Stimulated activated CD8-positive, alpha-beta memory T cell treated with anti-CD3 and anti-CD28 coated beads, Interleukin-4, amount 100 ng/mL, for 48 hours (primary cell): ENCODE data around the gene CEP164.
A peak's percentile ranks its signal among the peaks of the same experiment; 100 is the strongest.

Experiments
- DNase-seq: peaks from one replicate; pipeline ENCODE4 v3.0.0-alpha.2; 2020

CEP164 gene

DNA sequence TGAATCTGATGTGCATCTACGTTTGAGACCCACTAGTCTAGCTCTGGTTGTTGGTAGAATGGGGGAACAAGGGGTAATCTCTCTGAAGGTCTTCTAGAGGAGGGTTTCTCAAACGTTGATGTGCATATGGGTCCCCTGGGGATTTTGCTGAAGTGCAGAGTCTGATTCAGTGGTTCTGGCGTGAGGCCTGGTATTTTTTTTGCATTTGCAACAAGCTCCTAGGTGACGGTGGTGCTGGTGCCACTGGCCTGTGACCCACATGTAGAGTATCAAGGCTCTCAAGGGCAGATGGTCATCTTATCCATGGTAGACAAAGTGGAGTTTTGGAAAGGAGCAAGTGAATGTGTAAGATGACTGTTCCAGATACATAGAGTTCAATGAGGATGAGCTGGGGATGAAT, 97.1 kb downstream of the CEP164 start:
- DNase-seq, result no peak

DNA sequence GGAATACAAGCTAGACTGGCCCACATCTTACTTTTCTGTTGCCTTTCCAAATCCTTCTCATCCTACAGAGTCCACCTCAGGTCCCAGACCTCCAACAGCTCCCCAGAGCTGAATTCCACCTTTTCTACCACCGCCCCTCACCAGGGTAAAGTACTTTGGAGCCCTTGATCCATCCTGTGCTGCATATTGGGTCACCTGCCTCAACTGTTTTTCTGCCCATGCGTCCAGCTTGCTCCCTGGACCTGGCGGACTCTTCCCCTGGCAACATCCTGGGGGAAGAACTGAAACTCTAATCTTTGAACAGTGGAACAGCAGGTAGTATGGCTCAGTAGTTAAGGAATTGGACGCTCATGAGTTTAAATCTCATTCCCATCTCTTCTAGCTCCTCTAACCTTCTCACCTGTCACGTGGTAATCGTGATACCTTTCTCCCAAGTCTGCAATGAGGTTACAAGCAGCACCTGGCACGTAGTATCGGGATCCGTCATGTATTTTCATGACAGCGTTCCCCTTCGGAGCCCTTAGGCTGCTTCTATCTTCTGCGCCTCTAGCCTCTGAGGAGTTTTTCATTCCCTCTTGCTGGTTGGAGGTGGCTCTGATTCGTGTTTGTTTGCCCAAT, 98.1 kb downstream of the CEP164 start:
- no peak for DNase-seq

- peak; percentile 92 for DNase-seq
Measured at GRCh38 chr11:117426297-117426685, 98.6 kb downstream of the CEP164 start.

GRCh38 chr11:117426941-117427340, 99.3 kb downstream of the CEP164 start:
- DNase-seq, result no peak

GRCh38 chr11:117427356-117427874, 99.8 kb downstream of the CEP164 start:
- DNase-seq, result no peak

DNA sequence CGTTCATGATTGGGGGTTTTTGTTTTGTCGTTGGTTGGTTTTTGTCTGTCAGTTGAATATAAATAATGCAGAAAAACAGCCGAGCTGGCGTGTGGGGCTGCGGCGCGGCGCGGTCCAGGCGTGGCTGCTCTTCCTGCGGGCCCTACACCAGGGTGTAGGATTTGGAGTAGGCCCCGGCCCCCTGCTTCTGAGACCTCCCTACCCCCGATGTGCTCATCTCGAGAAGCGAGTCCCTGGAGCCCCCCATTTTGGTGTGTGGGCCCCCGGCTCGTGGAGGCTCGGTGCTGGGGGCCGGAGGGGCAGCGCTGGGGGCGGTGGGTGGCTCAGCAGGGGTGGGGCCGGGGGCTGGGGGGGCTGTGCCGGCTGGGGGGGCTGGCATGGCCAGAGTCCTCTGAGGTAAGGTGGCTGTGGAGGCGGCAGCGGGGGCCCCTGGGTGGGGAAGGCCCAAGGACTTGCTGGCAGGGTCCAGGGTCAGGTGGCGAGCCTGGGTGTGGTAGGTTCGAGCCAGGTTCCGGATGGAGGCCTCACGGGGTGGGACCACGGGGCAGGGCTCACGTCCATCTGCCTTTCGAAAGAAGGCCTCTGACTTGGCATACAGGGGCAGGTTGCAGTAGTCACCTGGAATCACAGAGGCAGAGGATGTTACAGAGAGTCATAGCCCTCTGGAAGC, 100.7 kb downstream of the CEP164 start:
- no peak for DNase-seq

DNA sequence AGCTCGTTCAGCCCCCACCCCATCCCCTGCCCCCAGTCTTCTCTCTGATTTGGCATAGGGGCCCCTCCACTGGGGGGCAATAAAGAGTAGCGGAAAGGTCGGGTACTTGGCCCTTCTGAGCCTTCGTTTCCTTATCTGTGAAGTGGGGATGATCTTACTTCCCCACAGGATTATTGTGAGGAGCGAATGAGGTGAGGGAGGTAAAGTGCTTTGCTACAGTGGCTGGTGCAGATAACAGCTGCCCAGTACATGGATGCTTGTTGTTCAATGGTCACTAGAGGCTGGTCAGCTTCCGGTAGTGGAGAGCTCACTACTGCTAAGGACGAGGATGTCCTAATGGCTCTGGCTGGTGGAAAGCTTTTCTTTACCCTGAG, 101.2 kb downstream of the CEP164 start:
- DNase-seq, result no peak

DNA sequence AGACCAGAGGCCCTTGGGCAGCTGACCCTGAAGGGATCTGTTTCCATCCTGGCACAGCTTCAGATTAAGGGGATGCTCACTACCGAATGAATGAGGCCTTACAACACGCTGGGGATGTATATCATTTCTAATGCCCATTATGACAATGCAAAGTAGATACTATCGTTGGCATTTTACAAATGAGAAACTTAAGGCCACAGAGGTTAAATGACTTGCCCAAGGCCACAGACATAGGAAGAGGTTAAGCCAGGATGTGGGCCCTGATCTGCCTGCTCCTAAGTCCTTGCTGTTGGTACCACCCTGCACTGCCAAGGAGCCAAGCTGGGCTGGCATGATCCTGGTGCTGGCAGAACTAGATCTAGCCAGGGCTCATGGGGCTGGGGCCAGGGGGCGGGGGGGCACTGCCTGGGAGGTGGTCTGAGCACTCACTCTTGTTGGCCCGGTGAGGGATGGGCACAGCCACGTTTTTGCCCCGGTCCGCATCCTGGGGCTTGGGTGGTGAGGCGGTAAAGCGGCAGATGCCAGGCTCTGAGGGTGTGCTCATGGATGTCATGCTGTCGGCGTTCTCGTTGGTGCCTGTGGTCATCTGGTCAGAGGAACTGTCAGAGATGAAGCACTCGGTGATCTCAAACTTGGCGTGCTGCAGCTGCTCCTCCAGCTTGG, 102.8 kb downstream of the CEP164 start:
- DNase-seq, result no peak

DNA sequence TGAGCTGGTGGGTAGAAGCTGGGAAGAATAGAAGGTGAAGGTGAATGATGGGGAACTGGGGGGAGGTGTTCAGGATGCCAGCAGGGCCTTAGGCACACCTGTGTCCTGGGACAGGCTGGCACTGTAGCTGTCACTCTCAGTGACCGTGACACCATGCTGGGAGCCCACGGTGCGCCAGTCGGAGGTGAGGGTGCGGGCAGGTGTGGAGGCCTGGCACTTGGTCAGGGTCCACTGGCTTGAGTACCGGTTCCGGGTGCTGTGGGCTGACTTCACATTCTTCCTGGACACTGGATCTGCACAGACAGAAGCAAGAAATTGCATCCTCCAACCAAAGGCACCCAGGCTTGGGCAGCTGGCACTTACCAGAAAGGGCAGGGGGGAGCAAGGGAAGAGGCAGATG, 103.8 kb downstream of the CEP164 start:
- no peak for DNase-seq

- DNase-seq, result no peak
Measured at GRCh38 chr11:117433717-117434116, 106.1 kb downstream of the CEP164 start.

- no peak for DNase-seq
Measured at GRCh38 chr11:117434481-117434880, 106.8 kb downstream of the CEP164 start.

DNA sequence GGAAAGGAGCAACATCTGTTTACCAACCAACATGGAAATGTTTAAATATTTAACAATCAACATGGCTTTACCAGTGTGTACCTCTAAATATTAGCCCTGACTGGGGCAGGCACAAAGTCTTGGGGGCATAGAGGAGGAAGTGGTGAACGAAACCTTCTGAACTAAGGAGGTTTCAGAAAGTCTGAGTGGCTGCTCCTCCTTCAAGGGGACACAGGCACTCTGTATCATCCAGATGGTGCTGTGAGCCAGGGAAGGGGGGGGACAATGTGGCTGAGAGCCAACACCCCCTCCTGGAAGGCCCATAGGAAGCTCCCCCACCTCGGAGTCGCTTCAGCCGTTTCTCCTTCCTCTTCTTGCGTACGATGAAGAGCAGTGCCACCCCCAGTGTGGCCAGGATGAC, 107.7 kb downstream of the CEP164 start:
- DNase-seq, result no peak

GRCh38 chr11:117437041-117437790, 109.6 kb downstream of the CEP164 start:
- DNase-seq, result no peak

- DNase-seq, result no peak
Measured at GRCh38 chr11:117437791-117438130, 110.1 kb downstream of the CEP164 start.

- peak; percentile 36 for DNase-seq
Measured at GRCh38 chr11:117438371-117439000, 110.8 kb downstream of the CEP164 start.

DNA sequence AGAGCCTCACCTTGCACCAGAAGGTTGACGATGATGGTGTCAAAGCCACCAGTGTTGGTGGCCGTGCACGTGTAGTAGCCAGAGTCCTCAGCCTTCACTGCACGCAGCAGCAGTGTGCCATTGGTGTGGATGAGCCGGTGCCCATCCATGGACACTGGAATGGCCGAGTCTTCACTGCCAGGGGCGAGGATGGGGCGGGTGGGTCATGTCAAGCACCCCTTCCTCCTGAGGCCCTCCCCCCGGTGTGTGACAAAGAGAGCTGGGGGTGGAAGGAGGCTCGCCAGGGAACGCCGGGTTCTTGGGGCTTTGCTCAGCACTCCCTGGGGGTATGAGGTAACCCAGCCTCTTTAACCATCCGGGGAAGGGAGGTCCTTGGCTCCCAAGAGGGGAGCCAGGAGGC, 111.6 kb downstream of the CEP164 start:
- no peak for DNase-seq

DNA sequence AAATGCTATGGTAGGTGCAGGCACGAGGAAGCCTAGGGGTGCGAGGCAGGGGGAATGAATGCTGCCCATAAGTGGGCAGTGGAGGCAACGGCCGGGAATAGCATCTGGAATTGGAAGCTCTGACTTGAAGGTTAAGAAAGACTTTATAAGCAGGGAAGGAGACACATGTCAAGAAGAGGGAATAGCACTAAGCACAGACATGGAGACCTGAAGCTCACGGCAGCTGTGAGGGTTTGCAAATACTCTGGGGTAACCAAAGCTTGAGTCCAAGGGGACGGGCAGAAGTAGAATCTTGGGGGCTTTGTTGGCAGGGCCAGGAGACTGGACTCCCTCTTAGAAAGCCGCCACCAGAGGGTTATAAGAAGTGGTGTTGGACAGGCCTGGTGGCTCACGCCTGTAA, 112.6 kb downstream of the CEP164 start:
- DNase-seq, result no peak

DNA sequence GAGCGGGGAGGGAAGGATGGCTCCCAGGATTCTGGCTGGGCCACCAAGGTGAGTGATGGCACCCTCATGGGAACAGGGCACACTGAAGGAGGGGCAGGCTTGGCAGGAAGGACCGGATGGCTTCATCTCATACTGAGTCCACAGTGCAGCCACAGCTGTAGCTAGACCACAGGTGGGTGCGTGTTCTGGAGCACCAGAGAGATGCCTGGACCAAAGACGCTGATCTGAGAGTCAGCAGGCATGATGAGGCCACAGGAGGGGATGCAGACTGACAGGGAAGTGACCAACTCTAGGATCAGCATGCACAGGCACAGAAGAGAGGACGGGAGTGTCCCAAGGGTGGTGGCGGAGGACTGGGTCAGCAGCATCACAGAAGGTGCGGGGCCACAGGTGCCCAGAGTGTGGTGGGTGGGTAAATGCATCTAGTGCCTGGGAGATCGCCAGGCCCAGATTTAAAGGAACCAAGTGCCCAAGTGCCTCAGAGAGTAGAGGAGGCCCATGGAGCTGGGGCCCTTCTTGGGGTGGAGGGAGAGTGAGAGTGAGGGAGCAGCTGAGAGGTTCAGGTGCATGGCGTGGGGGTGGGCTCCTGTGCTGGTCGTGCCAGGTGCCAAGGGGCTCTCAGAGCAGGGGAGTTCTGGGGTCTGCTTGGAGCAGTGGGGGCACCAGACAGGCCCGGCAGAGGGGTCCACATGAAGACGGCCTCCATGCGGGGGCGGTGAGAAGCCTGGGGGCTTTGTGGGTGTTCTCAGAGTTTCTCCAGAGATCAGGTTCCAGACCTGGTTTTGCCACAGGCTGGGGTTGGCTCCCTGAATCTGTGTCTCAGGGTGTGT, 113.7 kb downstream of the CEP164 start:
- no peak for DNase-seq

DNA sequence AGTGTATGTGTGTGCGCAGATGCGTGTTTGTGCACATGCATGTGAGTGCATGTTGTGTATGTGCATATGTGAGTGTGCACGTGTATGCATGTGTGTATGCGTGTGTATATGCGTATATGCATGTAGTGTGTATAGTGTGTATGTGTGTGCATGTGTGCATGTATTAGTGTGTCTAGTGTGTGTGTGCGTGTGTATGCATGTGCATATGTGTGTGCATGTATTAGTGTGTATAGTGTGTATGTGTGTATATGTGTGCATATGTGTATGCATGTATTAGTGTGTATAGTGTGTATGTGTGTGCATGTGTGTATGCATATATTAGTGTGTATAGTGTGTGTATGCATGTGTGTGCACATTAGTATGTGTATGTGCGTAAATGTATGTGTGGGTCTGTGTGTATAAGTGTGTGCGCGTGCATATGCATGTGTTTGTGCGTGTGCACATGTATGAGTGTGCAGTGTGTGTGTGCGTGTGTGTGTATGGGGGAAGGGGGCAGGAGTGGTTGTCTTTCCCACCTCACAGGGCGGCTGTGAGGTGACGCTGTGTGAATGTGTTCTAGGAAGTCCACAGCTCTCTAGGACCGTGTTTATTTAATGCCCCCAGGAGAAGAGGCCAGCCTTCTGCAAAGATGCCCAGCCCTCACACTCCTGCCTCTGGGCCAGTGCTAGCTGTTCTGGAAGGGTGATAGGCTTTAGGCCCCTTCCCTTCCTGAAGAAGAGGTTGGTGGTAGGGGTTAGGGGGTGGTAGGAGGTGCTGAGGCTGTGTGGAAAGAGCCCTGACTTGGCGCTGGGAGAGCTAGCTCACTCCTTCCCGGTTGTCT, 114.6 kb downstream of the CEP164 start:
- no peak for DNase-seq

DNA sequence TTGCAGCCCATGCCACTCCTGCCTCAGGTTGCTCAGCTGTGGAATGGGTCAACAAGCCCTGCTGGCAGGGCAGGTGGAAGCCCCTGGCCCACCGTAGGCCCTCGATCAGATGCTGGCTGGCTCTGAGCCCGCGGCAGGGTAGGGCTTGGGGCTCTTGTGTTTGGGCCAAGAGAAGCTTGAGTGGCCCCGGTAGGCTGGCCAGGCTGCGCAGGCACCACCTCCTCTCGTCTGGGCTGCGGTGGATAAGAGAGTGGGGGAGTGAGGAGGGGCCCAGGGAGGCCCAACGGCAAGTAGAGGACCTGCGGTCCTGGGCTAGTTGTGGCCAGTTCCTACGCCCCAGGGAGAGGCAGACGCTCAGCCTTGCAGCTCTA, 115.2 kb downstream of the CEP164 start:
- no peak for DNase-seq
